Breast epithelium (tissue), 4 donors: ENCODE measurements around the gene LYPD6B. TPM values are rescaled to one million over a fixed set of nuclear protein-coding genes. Genes with fewer than 3 reads are reported as not detected.

Source experiments
- DNase-seq, 2 donors: peaks; one replicate each; pipeline ENCODE4 v3.0.0-alpha.2; 2019; ENCODE audit warnings: low spot score in 2 of 2
- H3K27ac ChIP-seq, 2 donors: fragments of 200-600 bp; sonication (generic) in 1 of 2; one replicate each; pipeline ENCODE4 v1.5.1; 2016 to 2019; ENCODE audit warnings: mild to moderate bottlenecking in 1 of 2
- H3K27me3 ChIP-seq, 2 donors: fragments of 200-600 bp; sonication (generic) in 1 of 2; one replicate each; pipeline versions ENCODE4 v1.5.1 to v1.6.0; 2017 to 2019; ENCODE audit warnings: control low read depth in 1 of 2, mild to moderate bottlenecking in 1 of 2
- H3K36me3 ChIP-seq: fragments of 200-600 bp; one replicate; pipeline ENCODE4 v1.5.1; 2019
- H3K4me1 ChIP-seq, 2 donors: fragments of 200-600 bp; sonication (generic); one replicate each; pipeline ENCODE4 v1.5.1; 2016 to 2019; ENCODE audit warnings: control low read depth in 1 of 2
- H3K4me3 ChIP-seq, 3 donors: fragments of 200-600 bp; sonication (generic); 1 replicate in 2 of 3; 2 replicates in 1 of 3; pipeline ENCODE4 v1.5.1; 2016 to 2019; ENCODE audit warnings: mild to moderate bottlenecking in 3 of 3, moderate library complexity in 2 of 3
- H3K9me3 ChIP-seq, 2 donors: fragments of 200-600 bp; sonication (generic) in 1 of 2; one replicate each; pipeline ENCODE4 v1.5.1; 2016 to 2019; ENCODE audit warnings: control low read depth in 1 of 2
- CTCF ChIP-seq, 3 donors: fragments of 450-650 bp; IDR thresholded peaks; one replicate each; pipeline ENCODE4 v1.5.1; 2016 to 2017; ENCODE audit warnings: antibody characterized with exemption in 3 of 3, mild to moderate bottlenecking in 3 of 3, moderate library complexity in 3 of 3
- POLR2A ChIP-seq: fragments of 450-650 bp; IDR thresholded peaks from one replicate; pipeline ENCODE4 v1.6.1; 2016; ENCODE audit warnings: antibody characterized with exemption, mild to moderate bottlenecking, moderate library complexity
- POLR2AphosphoS5 ChIP-seq, 3 donors: sonication (generic); formaldehyde crosslinking; IDR thresholded peaks; one replicate each; pipeline ENCODE4 v1.6.1; 2017; ENCODE audit warnings: antibody characterized with exemption in 3 of 3
- intact Hi-C: fragments of 100-400 bp; cut with DNase I; formaldehyde crosslinking; loops from one replicate; pipeline ENCODE4 v1.15.1; 2023; ENCODE audit warnings: low total_unique reads
- total RNA-seq, 3 donors: library from RNA; depleted of rRNA; stranded (reverse); fragments of >200 nt; gene quantifications; one replicate each; pipeline ENCODE4 v1.1.0, GENCODE V29; 2016

Gene LYPD6B
- total RNA-seq, 3 donors from 2014 or later: 0.32 to 41.4 (median 21.0) TPM

GRCh38 chr2:149094217-149095015 is 55.9 kb downstream of the LYPD6B start:
- Histone ChIP-seq H3K9me3 (no peaks in the 10 kb centered on the region), H3K27me3 (no peaks in the 10 kb centered on the region), H3K4me3 (no peak overlapping the region), H3K27ac (no peak overlapping the region), H3K36me3 (no peaks in the 10 kb centered on the region), H3K4me1 (no peaks in the 10 kb centered on the region)
- no peak for TF ChIP-seq POLR2A
- TF ChIP-seq CTCF (IDR thresholded peaks at IDR 0.05): no peak
- TF ChIP-seq POLR2AphosphoS5 (IDR thresholded peaks at IDR 0.05): no peak
- no peak for DNase-seq
- intact Hi-C loops: no loop called here

- Histone ChIP-seq H3K4me1 (no peaks in the 10 kb centered on the region), H3K27ac (no peak overlapping the region), H3K4me3 (no peak overlapping the region), H3K36me3 (no peaks in the 10 kb centered on the region), H3K27me3 (no peaks in the 10 kb centered on the region), H3K9me3 (no peaks in the 10 kb centered on the region)
- no peak for DNase-seq
- intact Hi-C loops: no loop called here
- TF ChIP-seq POLR2A: no peak
- TF ChIP-seq CTCF (IDR thresholded peaks at IDR 0.05): no peak
- TF ChIP-seq POLR2AphosphoS5 (IDR thresholded peaks at IDR 0.05): no peak
Observed at GRCh38 chr2:149098701-149099100, 60.2 kb downstream of the LYPD6B start.

- no peak overlapping the region for H3K4me3 ChIP-seq
- H3K27ac ChIP-seq: no peak overlapping the region
- H3K9me3 ChIP-seq: no peaks in the 10 kb centered on the region
- H3K4me1 ChIP-seq: no peaks in the 10 kb centered on the region
- DNase-seq: no peak
- no peaks in the 10 kb centered on the region for H3K27me3 ChIP-seq
- intact Hi-C loops: no loop called here
- H3K36me3 ChIP-seq: no peaks in the 10 kb centered on the region
- TF ChIP-seq POLR2A (no peak), POLR2AphosphoS5 (IDR thresholded peaks at IDR 0.05) (no peak), CTCF (IDR thresholded peaks at IDR 0.05) (no peak)
Observed at GRCh38 chr2:149099298-149099697, 60.8 kb downstream of the LYPD6B start.

- TF ChIP-seq POLR2AphosphoS5 (IDR thresholded peaks at IDR 0.05): no peak
- TF ChIP-seq POLR2A: no peak
- H3K36me3 ChIP-seq: no peaks in the 10 kb centered on the region
- H3K9me3 ChIP-seq: no peaks in the 10 kb centered on the region
- intact Hi-C loops: no loop called here
- peak overlapping the region in 2 of 3 donors; percentile 3 to 11 for H3K4me3 ChIP-seq
- peak overlapping the region; percentile 8 to 20 for H3K27ac ChIP-seq
- no peaks in the 10 kb centered on the region for H3K27me3 ChIP-seq
- DNase-seq: no peak
- H3K4me1 ChIP-seq: no peaks in the 10 kb centered on the region
Observed at GRCh38 chr2:149100739-149101699, 62.5 kb downstream of the LYPD6B start.

- no peak for TF ChIP-seq CTCF (IDR thresholded peaks at IDR 0.05)
- TF ChIP-seq POLR2AphosphoS5 (IDR thresholded peaks at IDR 0.05): no peak
- TF ChIP-seq POLR2A: no peak
- H3K27ac ChIP-seq: no peak overlapping the region
- no peak for DNase-seq
- no peaks in the 10 kb centered on the region for H3K36me3 ChIP-seq
- no peaks in the 10 kb centered on the region for H3K4me1 ChIP-seq
- intact Hi-C loops: no loop called here
- H3K9me3 ChIP-seq: no peaks in the 10 kb centered on the region
- no peak overlapping the region for H3K4me3 ChIP-seq
- no peaks in the 10 kb centered on the region for H3K27me3 ChIP-seq
Observed at GRCh38 chr2:149101818-149102217, 63.3 kb downstream of the LYPD6B start.
